HepG2 (cell line): ENCODE results near the gene ZNRF3. TPM values are rescaled to one million over a fixed set of nuclear protein-coding genes. Genes with fewer than 3 reads are reported as not detected.

ENCODE experiments used
- ATAC-seq: fragments of 200-7000 bp; cut with Tn5 transposase; 3 replicates; pipeline ENCODE4 v1.9.1; 2020; ENCODE audit warnings: mild to moderate bottlenecking, moderate library complexity
- BruUV-seq: library from RNA; stranded (reverse); fragments of 400-500 nt; replicated peaks from 2 replicates; lab custom pipeline; 2021; lab: Mats Ljungman, UMichigan
- CTCF ChIA-PET: fragments of 300-600 bp; formaldehyde crosslinking; extraction: SDS; loops from one replicate; lab custom pipeline; 2021; ENCODE audit warnings: low total read pairs, inconsistent platforms, low intra/inter-chr PET ratio; lab: Yijun Ruan, JAX
- POLR2A ChIA-PET: fragments of 350-600 bp; sonication (Branson Sonifier 250); formaldehyde crosslinking; loops from one replicate; lab custom pipeline; 2020; ENCODE audit warnings: antibody characterized with exemption, inconsistent platforms; lab: Yijun Ruan, JAX
- DNase-seq: peaks from one replicate; pipeline ENCODE4 v3.0.0-alpha.2; 2015; ENCODE audit warnings: low spot score
- FAIRE-seq: peaks from 3 replicates; lab custom pipeline; 2011; peaks lifted over from hg19 to GRCh38; lab: Jason Lieb, UNC
- H2AFZ ChIP-seq: one replicate; pipeline ENCODE4 v1.6.1; 2011; ENCODE audit warnings: low read length, inconsistent platforms
- H3K27ac ChIP-seq: fragments of 300-600 bp; 3 replicates; pipeline ENCODE4 v1.8.0; 2011; ENCODE audit warnings: mixed run types, mild to moderate bottlenecking, mixed read lengths, low read length, inconsistent platforms; ENCODE audit not compliant: insufficient read depth; ENCODE audit errors: extremely low read length
- H3K27me3 ChIP-seq, 2 experiments: fragments of 200-600 bp in 1 of 2; 2 replicates in 1 of 2; 3 replicates in 1 of 2; pipeline versions ENCODE4 v1.6.0 to v1.8.0; 2011; ENCODE audit warnings: low read length in 2 of 2, mild to moderate bottlenecking in 2 of 2, moderate library complexity in 2 of 2, inconsistent platforms in 1 of 2; ENCODE audit not compliant: insufficient read depth in 2 of 2, control insufficient read depth in 1 of 2
- H3K36me3 ChIP-seq, 2 experiments: fragments of 200-600 bp in 1 of 2; replicated peaks in 1 of 2; 2 replicates in 1 of 2; 3 replicates in 1 of 2; pipeline versions ENCODE4 v1.5.1 to v1.8.0; 2011; ENCODE audit warnings: low read length in 2 of 2, inconsistent platforms in 1 of 2; ENCODE audit not compliant: insufficient read depth in 2 of 2, control insufficient read depth in 1 of 2
- H3K4me1 ChIP-seq: 2 replicates; pipeline ENCODE4 v1.5.1; 2012; ENCODE audit warnings: low read length, inconsistent platforms; ENCODE audit not compliant: insufficient read depth
- H3K4me2 ChIP-seq: 2 replicates; pipeline ENCODE4 v1.6.0; 2011; ENCODE audit warnings: low read depth, low read length, inconsistent platforms
- H3K4me3 ChIP-seq, 3 experiments: fragments of 200-600 bp in 1 of 3; sonication (generic), shearing (Covaris generic) in 1 of 3; replicated peaks in 1 of 3; 2 replicates each; pipeline ENCODE4 v1.5.1; 2011 to 2016; ENCODE audit warnings: low read length in 3 of 3, inconsistent platforms in 2 of 3, low read depth in 2 of 3, mild to moderate bottlenecking in 2 of 3, control low read depth in 1 of 3, mixed read lengths in 1 of 3; ENCODE audit not compliant: insufficient read depth in 1 of 3
- H3K79me2 ChIP-seq: one replicate; pipeline ENCODE4 v1.6.1; 2011; ENCODE audit warnings: low read length, inconsistent platforms; ENCODE audit not compliant: insufficient read depth
- H3K9ac ChIP-seq: 2 replicates; pipeline ENCODE4 v1.6.0; 2011; ENCODE audit warnings: mild to moderate bottlenecking, low read depth, low read length, inconsistent platforms; ENCODE audit not compliant: insufficient read depth
- H3K9me3 ChIP-seq: 2 replicates; pipeline ENCODE4 v1.5.1; 2012; ENCODE audit warnings: mild to moderate bottlenecking, low read length
- H4K20me1 ChIP-seq: 2 replicates; pipeline ENCODE4 v1.6.0; 2011; ENCODE audit warnings: inconsistent platforms, mild to moderate bottlenecking, low read length, moderate library complexity; ENCODE audit not compliant: insufficient read depth
- HDAC1 ChIP-seq: sonication (generic); formaldehyde crosslinking; IDR thresholded peaks from 2 replicates; pipeline ENCODE4 v1.5.1; 2020; ENCODE audit warnings: mild to moderate bottlenecking, missing genetic modification reagents
- HMGA1 ChIP-seq: sonication (generic); formaldehyde crosslinking; conservative IDR thresholded peaks from 2 replicates; pipeline ENCODE4 v1.4.0; 2020; ENCODE audit warnings: missing genetic modification reagents
- RXRA ChIP-seq: sonication (generic); formaldehyde crosslinking; IDR thresholded peaks from 2 replicates; pipeline ENCODE4 v1.5.1; 2020; ENCODE audit warnings: missing genetic modification reagents
- WGBS: methylation state at CpG from one replicate; pipeline ENCODE4 v1.1.6; 2017; ENCODE audit warnings: low lambda C conversion rate; 5-methylcytosine and 5-hydroxymethylcytosine counted together
- in situ Hi-C: cut with HindIII; loops from 2 replicates; pipeline ENCODE4 v1.10.0; 2017; ENCODE audit warnings: low pct_unique_long_range_greater_than_20kb; ENCODE audit not compliant: extremely low pct_ligation_motif_present
- intact Hi-C: fragments of 100-400 bp; cut with micrococcal nuclease; formaldehyde crosslinking; loops from one replicate; pipeline ENCODE4 v1.10.0; 2022; ENCODE audit not compliant: unreplicated experiment
- polyA plus RNA-seq, 8 experiments: library from polyadenylated mRNA; depleted of rRNA in 3 of 8; stranded (reverse) in 7 of 8; unstranded in 1 of 8; fragments of >200 nt; fragmentation: Illumina TruSeq in 4 of 8; extraction: Trizol in 4 of 8; gene quantifications; 2 replicates each; pipeline versions ENCODE4 v1.2.1 to v1.2.3, GENCODE V29; 2011 to 2016; ENCODE audit warnings: low read depth in 4 of 8, missing spikeins in 1 of 8, mixed read lengths in 1 of 8; ENCODE audit not compliant: insufficient read depth in 1 of 8
- total RNA-seq, 5 experiments: library from RNA; depleted of rRNA; stranded (reverse); fragments of >200 nt; fragmentation: Illumina TruSeq; extraction: Trizol; gene quantifications; 2 replicates each; pipeline ENCODE4 v1.2.3, GENCODE V29; 2016; ENCODE audit warnings: low read depth in 1 of 5
- TF ChIP-seq, protein P1 (sequence below): IDR thresholded peaks from 2 replicates; pipeline ENCODE4 v1.6.1; 2012; ENCODE audit warnings: low read length, improper control_type of control experiment
- TF ChIP-seq, protein P2 (sequence below), 2 experiments: fragments of 450-650 bp in 1 of 2; sonication (generic) in 1 of 2; formaldehyde crosslinking in 1 of 2; IDR thresholded peaks; 2 replicates each; pipeline versions ENCODE4 v1.6.1 to v1.8.0; 2016 to 2022; ENCODE audit warnings: antibody characterized with exemption in 1 of 2, mild to moderate bottlenecking in 1 of 2, missing genetic modification reagents in 1 of 2
- TF ChIP-seq, protein P3 (sequence below): sonication (generic); formaldehyde crosslinking; IDR thresholded peaks from 2 replicates; pipeline ENCODE4 v1.5.0; 2020; ENCODE audit warnings: missing genetic modification reagents

ZNRF3 gene
- total and polyA plus RNA-seq, 2 of the 13 experiments (the other 11 are each of a cell fraction or from before 2014, with no cell fraction given), result 20.3 to 36.7 TPM

DNA sequence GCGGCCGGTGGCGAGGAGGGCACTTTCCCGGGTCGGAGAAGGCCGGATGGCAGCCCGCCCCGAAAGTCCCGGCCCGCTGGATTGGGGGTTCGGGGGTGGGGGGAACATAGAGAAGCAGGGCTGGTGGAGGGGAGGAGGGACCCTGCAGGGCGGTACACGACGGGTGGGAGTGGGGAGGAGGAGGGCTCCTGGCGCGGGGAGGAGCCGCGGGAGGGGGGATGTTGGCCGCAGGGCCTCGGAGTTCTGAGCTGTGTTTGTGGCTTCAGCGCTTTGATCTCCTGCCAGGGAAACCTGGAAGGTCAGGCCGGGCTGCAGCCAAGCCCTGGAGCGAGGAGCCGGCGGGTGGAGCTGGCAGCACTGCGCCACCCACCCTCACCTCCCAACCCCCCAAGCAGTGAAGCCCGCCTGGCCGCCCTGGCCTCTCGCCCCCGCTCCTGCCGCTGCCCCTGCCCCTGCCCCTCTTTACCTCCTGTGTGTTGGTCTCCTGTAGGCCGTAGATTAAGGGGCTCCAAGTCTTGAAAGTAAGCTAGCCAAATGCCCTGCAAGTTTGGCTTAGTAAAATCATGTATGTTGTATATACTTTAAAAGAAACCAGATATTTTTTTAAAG lies 147.3 kb downstream of the ZNRF3 start:
- no TSS peak for BruUV-seq
- no peak overlapping the region for H2AFZ ChIP-seq
- H3K27me3 ChIP-seq, result no peaks in the 10 kb centered on the region
- H3K9ac ChIP-seq, result peak overlapping the region; percentile 70
- intact Hi-C loops, result loop anchor here (1.0 to 5.0 kb wide), 4 partner anchors 26 to 143 kb away; no protein-coding TSS in a partner anchor
- no peaks in the 10 kb centered on the region for H3K9me3 ChIP-seq
- 2% methylated on average over 19 of the region's 32 CpGs for WGBS
- POLR2A ChIA-PET, result interaction anchor here (0.8 to 5.0 kb wide), 20 partner anchors 9 to 247 kb away, joined by 3 to 44 read pairs (median 10); partner anchors contain the start of gene ZNRF3
- DNase-seq (peak; percentile 93), ATAC-seq (peak; percentile 79), FAIRE-seq (peak; percentile 60)
- in situ Hi-C loops, result loop anchor here (5.0 kb wide), 1 partner anchor 113 kb away; no protein-coding TSS in a partner anchor
- peak overlapping the region; percentile 88 for H3K27ac ChIP-seq
- no peaks in the 10 kb centered on the region for H4K20me1 ChIP-seq
- peaks cover 22 to 61% of the 10 kb centered on the region in 2 experiments for H3K36me3 ChIP-seq
- peak overlapping the region; percentile 41 to 51 (median 45) for H3K4me3 ChIP-seq
- CTCF ChIA-PET, result no interaction called here
- peaks cover 90% of the 10 kb centered on the region for H3K4me1 ChIP-seq
- H3K79me2 ChIP-seq, result peaks cover 76% of the 10 kb centered on the region
- H3K4me2 ChIP-seq, result peak overlapping the region; percentile 73
- TF ChIP-seq HMGA1 (CRISPR knock-in tag) (no peak), RXRA (peak; percentile 92), HDAC1 (CRISPR knock-in tag) (peak; percentile 80)
- TF ChIP-seq, protein P1, sequence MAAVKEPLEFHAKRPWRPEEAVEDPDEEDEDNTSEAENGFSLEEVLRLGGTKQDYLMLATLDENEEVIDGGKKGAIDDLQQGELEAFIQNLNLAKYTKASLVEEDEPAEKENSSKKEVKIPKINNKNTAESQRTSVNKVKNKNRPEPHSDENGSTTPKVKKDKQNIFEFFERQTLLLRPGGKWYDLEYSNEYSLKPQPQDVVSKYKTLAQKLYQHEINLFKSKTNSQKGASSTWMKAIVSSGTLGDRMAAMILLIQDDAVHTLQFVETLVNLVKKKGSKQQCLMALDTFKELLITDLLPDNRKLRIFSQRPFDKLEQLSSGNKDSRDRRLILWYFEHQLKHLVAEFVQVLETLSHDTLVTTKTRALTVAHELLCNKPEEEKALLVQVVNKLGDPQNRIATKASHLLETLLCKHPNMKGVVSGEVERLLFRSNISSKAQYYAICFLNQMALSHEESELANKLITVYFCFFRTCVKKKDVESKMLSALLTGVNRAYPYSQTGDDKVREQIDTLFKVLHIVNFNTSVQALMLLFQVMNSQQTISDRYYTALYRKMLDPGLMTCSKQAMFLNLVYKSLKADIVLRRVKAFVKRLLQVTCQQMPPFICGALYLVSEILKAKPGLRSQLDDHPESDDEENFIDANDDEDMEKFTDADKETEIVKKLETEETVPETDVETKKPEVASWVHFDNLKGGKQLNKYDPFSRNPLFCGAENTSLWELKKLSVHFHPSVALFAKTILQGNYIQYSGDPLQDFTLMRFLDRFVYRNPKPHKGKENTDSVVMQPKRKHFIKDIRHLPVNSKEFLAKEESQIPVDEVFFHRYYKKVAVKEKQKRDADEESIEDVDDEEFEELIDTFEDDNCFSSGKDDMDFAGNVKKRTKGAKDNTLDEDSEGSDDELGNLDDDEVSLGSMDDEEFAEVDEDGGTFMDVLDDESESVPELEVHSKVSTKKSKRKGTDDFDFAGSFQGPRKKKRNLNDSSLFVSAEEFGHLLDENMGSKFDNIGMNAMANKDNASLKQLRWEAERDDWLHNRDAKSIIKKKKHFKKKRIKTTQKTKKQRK, result no peak
- TF ChIP-seq, protein P2, sequence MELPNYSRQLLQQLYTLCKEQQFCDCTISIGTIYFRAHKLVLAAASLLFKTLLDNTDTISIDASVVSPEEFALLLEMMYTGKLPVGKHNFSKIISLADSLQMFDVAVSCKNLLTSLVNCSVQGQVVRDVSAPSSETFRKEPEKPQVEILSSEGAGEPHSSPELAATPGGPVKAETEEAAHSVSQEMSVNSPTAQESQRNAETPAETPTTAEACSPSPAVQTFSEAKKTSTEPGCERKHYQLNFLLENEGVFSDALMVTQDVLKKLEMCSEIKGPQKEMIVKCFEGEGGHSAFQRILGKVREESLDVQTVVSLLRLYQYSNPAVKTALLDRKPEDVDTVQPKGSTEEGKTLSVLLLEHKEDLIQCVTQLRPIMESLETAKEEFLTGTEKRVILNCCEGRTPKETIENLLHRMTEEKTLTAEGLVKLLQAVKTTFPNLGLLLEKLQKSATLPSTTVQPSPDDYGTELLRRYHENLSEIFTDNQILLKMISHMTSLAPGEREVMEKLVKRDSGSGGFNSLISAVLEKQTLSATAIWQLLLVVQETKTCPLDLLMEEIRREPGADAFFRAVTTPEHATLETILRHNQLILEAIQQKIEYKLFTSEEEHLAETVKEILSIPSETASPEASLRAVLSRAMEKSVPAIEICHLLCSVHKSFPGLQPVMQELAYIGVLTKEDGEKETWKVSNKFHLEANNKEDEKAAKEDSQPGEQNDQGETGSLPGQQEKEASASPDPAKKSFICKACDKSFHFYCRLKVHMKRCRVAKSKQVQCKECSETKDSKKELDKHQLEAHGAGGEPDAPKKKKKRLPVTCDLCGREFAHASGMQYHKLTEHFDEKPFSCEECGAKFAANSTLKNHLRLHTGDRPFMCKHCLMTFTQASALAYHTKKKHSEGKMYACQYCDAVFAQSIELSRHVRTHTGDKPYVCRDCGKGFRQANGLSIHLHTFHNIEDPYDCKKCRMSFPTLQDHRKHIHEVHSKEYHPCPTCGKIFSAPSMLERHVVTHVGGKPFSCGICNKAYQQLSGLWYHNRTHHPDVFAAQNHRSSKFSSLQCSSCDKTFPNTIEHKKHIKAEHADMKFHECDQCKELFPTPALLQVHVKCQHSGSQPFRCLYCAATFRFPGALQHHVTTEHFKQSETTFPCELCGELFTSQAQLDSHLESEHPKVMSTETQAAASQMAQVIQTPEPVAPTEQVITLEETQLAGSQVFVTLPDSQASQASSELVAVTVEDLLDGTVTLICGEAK (IDR thresholded peaks at IDR 0.05), result no peak
- TF ChIP-seq, protein P2 (CRISPR knock-in tag; IDR thresholded peaks at IDR 0.05), result peak; percentile 33; the same call in 1 of the 2 replicates
- TF ChIP-seq, protein P3, sequence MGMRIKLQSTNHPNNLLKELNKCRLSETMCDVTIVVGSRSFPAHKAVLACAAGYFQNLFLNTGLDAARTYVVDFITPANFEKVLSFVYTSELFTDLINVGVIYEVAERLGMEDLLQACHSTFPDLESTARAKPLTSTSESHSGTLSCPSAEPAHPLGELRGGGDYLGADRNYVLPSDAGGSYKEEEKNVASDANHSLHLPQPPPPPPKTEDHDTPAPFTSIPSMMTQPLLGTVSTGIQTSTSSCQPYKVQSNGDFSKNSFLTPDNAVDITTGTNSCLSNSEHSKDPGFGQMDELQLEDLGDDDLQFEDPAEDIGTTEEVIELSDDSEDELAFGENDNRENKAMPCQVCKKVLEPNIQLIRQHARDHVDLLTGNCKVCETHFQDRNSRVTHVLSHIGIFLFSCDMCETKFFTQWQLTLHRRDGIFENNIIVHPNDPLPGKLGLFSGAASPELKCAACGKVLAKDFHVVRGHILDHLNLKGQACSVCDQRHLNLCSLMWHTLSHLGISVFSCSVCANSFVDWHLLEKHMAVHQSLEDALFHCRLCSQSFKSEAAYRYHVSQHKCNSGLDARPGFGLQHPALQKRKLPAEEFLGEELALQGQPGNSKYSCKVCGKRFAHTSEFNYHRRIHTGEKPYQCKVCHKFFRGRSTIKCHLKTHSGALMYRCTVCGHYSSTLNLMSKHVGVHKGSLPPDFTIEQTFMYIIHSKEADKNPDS (CRISPR knock-in tag), result peak; percentile 76; the same call in 1 of the 2 replicates
